HepG2 (cell line): ENCODE results near the gene TUBGCP4. TPM values are rescaled to one million over a fixed set of nuclear protein-coding genes. Genes with fewer than 3 reads are reported as not detected.

Experiments
- polyA plus RNA-seq, 8 experiments: library from polyadenylated mRNA; depleted of rRNA in 3 of 8; stranded (reverse) in 7 of 8; unstranded in 1 of 8; fragments of >200 nt; fragmentation: Illumina TruSeq in 4 of 8; extraction: Trizol in 4 of 8; gene quantifications; 2 replicates each; pipeline versions ENCODE4 v1.2.1 to v1.2.3, GENCODE V29; 2011 to 2016; ENCODE audit warnings: low read depth in 4 of 8, missing spikeins in 1 of 8, mixed read lengths in 1 of 8; ENCODE audit not compliant: insufficient read depth in 1 of 8
- total RNA-seq, 5 experiments: library from RNA; depleted of rRNA; stranded (reverse); fragments of >200 nt; fragmentation: Illumina TruSeq; extraction: Trizol; gene quantifications; 2 replicates each; pipeline ENCODE4 v1.2.3, GENCODE V29; 2016; ENCODE audit warnings: low read depth in 1 of 5
- TF ChIP-seq, protein P1 (sequence below): sonication (generic); formaldehyde crosslinking; IDR thresholded peaks from one replicate; pipeline ENCODE4 v1.5.1; 2020; ENCODE audit warnings: mild to moderate bottlenecking, missing genetic modification reagents; ENCODE audit errors: not compliant biosample characterization

The TUBGCP4 gene
- total and polyA plus RNA-seq, 2 of the 13 experiments (the other 11 are each of a cell fraction or from before 2014, with no cell fraction given): 15.0 to 20.5 TPM

DNA sequence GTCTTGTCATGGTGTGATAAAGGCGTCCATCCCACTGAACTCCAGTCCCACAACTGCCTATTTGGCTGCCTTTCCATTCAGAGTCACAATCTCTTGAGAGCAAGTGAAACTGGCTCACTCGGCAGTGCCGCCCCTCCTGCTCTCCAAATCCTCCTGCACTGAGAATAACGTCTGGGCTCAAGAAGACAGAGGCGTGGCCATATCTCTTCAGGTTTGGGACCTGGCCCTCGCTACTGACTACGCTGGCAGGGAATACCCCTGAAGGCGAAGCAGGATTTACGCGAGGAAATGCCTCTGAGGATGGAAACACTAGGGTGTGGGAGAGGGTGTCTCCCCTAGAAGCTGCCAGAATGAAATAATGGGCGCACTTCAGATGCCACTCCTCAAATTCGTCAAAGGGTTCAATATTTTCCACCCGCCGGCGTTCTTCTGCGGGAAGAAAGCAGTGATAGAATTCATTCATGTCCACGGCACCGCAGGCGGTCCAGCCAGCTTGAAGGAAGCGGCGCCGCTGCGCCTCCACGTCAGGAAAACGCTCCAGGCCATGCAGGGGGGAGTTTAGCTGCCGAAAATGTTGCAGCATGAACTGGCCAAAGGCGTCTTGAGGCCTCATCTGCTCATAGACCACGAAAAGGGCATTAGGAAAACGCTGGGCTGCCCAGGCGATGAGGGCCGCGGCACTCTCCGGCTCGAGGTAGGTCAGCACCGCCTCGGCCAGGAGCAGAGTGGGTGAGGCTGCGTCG lies 41.5 kb upstream of the TUBGCP4 start (continued):
- TF ChIP-seq, protein P1, sequence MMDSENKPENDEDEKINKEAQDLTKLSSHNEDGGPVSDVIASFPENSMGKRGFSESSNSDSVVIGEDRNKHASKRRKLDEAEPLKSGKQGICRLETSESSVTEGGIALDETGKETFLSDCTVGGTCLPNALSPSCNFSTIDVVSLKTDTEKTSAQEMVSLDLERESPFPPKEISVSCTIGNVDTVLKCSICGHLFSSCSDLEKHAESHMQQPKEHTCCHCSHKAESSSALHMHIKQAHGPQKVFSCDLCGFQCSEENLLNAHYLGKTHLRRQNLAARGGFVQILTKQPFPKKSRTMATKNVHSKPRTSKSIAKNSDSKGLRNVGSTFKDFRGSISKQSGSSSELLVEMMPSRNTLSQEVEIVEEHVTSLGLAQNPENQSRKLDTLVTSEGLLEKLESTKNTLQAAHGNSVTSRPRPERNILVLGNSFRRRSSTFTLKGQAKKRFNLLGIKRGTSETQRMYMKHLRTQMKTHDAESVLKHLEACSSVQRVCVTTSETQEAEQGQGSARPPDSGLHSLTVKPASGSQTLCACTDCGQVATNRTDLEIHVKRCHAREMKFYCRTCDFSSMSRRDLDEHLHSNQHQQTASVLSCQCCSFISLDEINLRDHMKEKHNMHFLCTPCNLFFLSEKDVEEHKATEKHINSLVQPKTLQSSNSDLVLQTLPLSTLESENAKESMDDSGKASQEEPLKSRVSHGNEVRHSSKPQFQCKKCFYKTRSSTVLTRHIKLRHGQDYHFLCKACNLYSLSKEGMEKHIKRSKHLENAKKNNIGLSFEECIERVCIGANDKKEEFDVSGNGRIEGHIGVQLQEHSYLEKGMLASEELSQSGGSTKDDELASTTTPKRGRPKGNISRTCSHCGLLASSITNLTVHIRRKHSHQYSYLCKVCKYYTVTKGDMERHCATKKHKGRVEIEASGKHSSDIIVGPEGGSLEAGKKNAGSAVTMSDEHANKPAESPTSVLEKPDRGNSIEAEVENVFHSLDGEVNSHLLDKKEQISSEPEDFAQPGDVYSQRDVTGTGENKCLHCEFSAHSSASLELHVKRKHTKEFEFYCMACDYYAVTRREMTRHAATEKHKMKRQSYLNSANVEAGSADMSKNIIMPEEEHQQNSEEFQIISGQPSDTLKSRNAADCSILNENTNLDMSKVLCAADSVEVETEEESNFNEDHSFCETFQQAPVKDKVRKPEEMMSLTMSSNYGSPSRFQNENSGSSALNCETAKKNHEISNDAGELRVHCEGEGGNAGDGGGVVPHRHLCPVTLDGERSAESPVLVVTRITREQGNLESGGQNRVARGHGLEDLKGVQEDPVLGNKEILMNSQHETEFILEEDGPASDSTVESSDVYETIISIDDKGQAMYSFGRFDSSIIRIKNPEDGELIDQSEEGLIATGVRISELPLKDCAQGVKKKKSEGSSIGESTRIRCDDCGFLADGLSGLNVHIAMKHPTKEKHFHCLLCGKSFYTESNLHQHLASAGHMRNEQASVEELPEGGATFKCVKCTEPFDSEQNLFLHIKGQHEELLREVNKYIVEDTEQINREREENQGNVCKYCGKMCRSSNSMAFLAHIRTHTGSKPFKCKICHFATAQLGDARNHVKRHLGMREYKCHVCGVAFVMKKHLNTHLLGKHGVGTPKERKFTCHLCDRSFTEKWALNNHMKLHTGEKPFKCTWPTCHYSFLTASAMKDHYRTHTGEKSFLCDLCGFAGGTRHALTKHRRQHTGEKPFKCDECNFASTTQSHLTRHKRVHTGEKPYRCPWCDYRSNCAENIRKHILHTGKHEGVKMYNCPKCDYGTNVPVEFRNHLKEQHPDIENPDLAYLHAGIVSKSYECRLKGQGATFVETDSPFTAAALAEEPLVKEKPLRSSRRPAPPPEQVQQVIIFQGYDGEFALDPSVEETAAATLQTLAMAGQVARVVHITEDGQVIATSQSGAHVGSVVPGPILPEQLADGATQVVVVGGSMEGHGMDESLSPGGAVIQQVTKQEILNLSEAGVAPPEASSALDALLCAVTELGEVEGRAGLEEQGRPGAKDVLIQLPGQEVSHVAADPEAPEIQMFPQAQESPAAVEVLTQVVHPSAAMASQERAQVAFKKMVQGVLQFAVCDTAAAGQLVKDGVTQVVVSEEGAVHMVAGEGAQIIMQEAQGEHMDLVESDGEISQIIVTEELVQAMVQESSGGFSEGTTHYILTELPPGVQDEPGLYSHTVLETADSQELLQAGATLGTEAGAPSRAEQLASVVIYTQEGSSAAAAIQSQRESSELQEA (CRISPR knock-in tag): no peak
